RWPE2 (cell line): ENCODE data around the gene MEAK7.

Source experiments
- ATAC-seq: fragments of 200-7000 bp; cut with Tn5 transposase; 3 replicates; pipeline ENCODE4 v1.9.1; 2021; ENCODE audit warnings: low read depth
- DNase-seq: peaks from one replicate; pipeline ENCODE4 v3.0.0-alpha.2; 2020; ENCODE audit warnings: low spot score
- H3K27ac ChIP-seq: fragments of 450-650 bp; 2 replicates; pipeline ENCODE4 v1.5.1; 2017; ENCODE audit warnings: mild to moderate bottlenecking; ENCODE audit not compliant: poor library complexity, severe bottlenecking
- H3K27me3 ChIP-seq: fragments of 250-450 bp; sonication (Bioruptor Pico); 2 replicates; pipeline ENCODE4 v1.5.1; 2021; ENCODE audit warnings: mild to moderate bottlenecking, moderate library complexity; ENCODE audit not compliant: insufficient read depth, poor library complexity, severe bottlenecking
- H3K36me3 ChIP-seq: fragments of 250-450 bp; sonication (Bioruptor Pico); 2 replicates; pipeline ENCODE4 v1.5.1; 2020; ENCODE audit warnings: low read depth, mild to moderate bottlenecking, moderate library complexity
- H3K4me1 ChIP-seq: fragments of 250-450 bp; sonication (Bioruptor Pico); 2 replicates; pipeline ENCODE4 v1.5.1; 2021; ENCODE audit warnings: mild to moderate bottlenecking, moderate library complexity; ENCODE audit not compliant: insufficient read depth, poor library complexity, severe bottlenecking
- H3K4me3 ChIP-seq: fragments of 250-450 bp; sonication (Bioruptor Pico); 2 replicates; pipeline ENCODE4 v1.5.1; 2021; ENCODE audit warnings: mild to moderate bottlenecking, moderate library complexity; ENCODE audit not compliant: severe bottlenecking
- H3K9me3 ChIP-seq: fragments of 250-450 bp; sonication (Bioruptor Pico); 2 replicates; pipeline ENCODE4 v1.5.1; 2021; ENCODE audit warnings: mild to moderate bottlenecking, moderate library complexity; ENCODE audit not compliant: severe bottlenecking
- CTCF ChIP-seq: fragments of 450-650 bp; IDR thresholded peaks from one replicate; pipeline ENCODE4 v1.5.1; 2017; ENCODE audit warnings: mild to moderate bottlenecking, moderate library complexity; ENCODE audit not compliant: poor library complexity, severe bottlenecking

The MEAK7 gene

GRCh38 chr16:84502581-84502980 is 1.9 kb downstream of the MEAK7 start:
- H3K9me3 ChIP-seq = no peaks in the 10 kb centered on the region
- peak overlapping the region; percentile 96 for H3K27ac ChIP-seq
- no peak for TF ChIP-seq CTCF
- peaks cover 57% of the 10 kb centered on the region for H3K4me1 ChIP-seq
- no peaks in the 10 kb centered on the region for H3K27me3 ChIP-seq
- ATAC-seq = no peak
- DNase-seq = peak; percentile 11
- peaks cover 52% of the 10 kb centered on the region for H3K36me3 ChIP-seq
- H3K4me3 ChIP-seq = no peak overlapping the region

- Histone ChIP-seq H3K4me1 (peaks cover 57% of the 10 kb centered on the region), H3K4me3 (no peak overlapping the region), H3K27me3 (no peaks in the 10 kb centered on the region), H3K9me3 (no peaks in the 10 kb centered on the region), H3K27ac (peak overlapping the region; percentile 96), H3K36me3 (peaks cover 57% of the 10 kb centered on the region)
- DNase-seq = peak; percentile 67
- ATAC-seq = no peak
- no peak for TF ChIP-seq CTCF
Measured at GRCh38 chr16:84502075-84502474, 2.4 kb downstream of the MEAK7 start.

GRCh38 chr16:84501077-84501735 is 3.3 kb downstream of the MEAK7 start:
- no peaks in the 10 kb centered on the region for H3K27me3 ChIP-seq
- no peaks in the 10 kb centered on the region for H3K9me3 ChIP-seq
- no peak for TF ChIP-seq CTCF
- no peak overlapping the region for H3K4me3 ChIP-seq
- peaks cover 66% of the 10 kb centered on the region for H3K36me3 ChIP-seq
- DNase-seq = peak; percentile 97
- H3K27ac ChIP-seq = peak overlapping the region; percentile 96
- peaks cover 56% of the 10 kb centered on the region for H3K4me1 ChIP-seq
- peak; percentile 63 for ATAC-seq

- ATAC-seq (no peak), DNase-seq (peak; percentile 45)
- Histone ChIP-seq H3K4me3 (no peak overlapping the region), H3K27me3 (no peaks in the 10 kb centered on the region), H3K36me3 (peaks cover 73% of the 10 kb centered on the region), H3K27ac (peak overlapping the region; percentile 96), H3K9me3 (no peaks in the 10 kb centered on the region), H3K4me1 (peaks cover 49% of the 10 kb centered on the region)
- no peak for TF ChIP-seq CTCF
Measured at GRCh38 chr16:84500531-84500930, 3.9 kb downstream of the MEAK7 start.

GRCh38 chr16:84499638-84500037 is 4.8 kb downstream of the MEAK7 start:
- peak overlapping the region; percentile 96 for H3K27ac ChIP-seq
- H3K4me1 ChIP-seq = peaks cover 45% of the 10 kb centered on the region
- no peak for TF ChIP-seq CTCF
- no peaks in the 10 kb centered on the region for H3K9me3 ChIP-seq
- no peaks in the 10 kb centered on the region for H3K27me3 ChIP-seq
- H3K36me3 ChIP-seq = peaks cover 82% of the 10 kb centered on the region
- DNase-seq (peak; percentile 28), ATAC-seq (no peak)
- no peak overlapping the region for H3K4me3 ChIP-seq
